GM18867 (cell line): ENCODE results near the gene IFT43.
A peak's percentile ranks its signal among the peaks of the same experiment; 100 is the strongest.

Experiments used
- ATAC-seq: cut with Tn5 transposase; IDR thresholded peaks from one replicate; pipeline ENCODE4 v1.9.1; 2021; ENCODE audit warnings: mild to moderate bottlenecking, moderate library complexity; ENCODE audit not compliant: unreplicated experiment

Gene IFT43

GRCh38 chr14:75985618-75986438 lies at the start of gene IFT43:
Gene IFT43, plus strand, starts transcription at chr14:75985763. Its CDS starts 24 bp downstream, at chr14:75985787.
- peak; percentile 73 for ATAC-seq

- ATAC-seq: no peak
Measured at GRCh38 chr14:75939200-75939599, 46.4 kb upstream of the IFT43 start.

- no peak for ATAC-seq
Measured at GRCh38 chr14:75941030-75941429, 44.5 kb upstream of the IFT43 start.

- no peak for ATAC-seq
Measured at GRCh38 chr14:75944607-75945241, 40.8 kb upstream of the IFT43 start.

GRCh38 chr14:75946785-75947184 lies 38.8 kb upstream of the IFT43 start:
- no peak for ATAC-seq

- no peak for ATAC-seq
Measured at GRCh38 chr14:75952489-75952888, 33.1 kb upstream of the IFT43 start.

GRCh38 chr14:75959031-75959430 lies 26.5 kb upstream of the IFT43 start:
- ATAC-seq: no peak

GRCh38 chr14:75960231-75960630 lies 25.3 kb upstream of the IFT43 start:
- ATAC-seq: no peak

- ATAC-seq: no peak
Measured at GRCh38 chr14:75961662-75962061, 23.9 kb upstream of the IFT43 start.

GRCh38 chr14:75967866-75968265 lies 17.7 kb upstream of the IFT43 start:
- ATAC-seq: no peak

GRCh38 chr14:75968456-75968855 lies 17.1 kb upstream of the IFT43 start:
- no peak for ATAC-seq

GRCh38 chr14:75969126-75969525 lies 16.4 kb upstream of the IFT43 start:
- ATAC-seq: no peak

- no peak for ATAC-seq
Measured at GRCh38 chr14:75969891-75970290, 15.7 kb upstream of the IFT43 start.

- ATAC-seq: no peak
Measured at GRCh38 chr14:75970989-75971388, 14.6 kb upstream of the IFT43 start.

GRCh38 chr14:75971509-75971908 lies 14.1 kb upstream of the IFT43 start:
- ATAC-seq: no peak

GRCh38 chr14:75972801-75973421 lies 12.7 kb upstream of the IFT43 start:
- no peak for ATAC-seq

GRCh38 chr14:75976826-75977581 lies 8.6 kb upstream of the IFT43 start:
- no peak for ATAC-seq

GRCh38 chr14:75977582-75977943 lies 8.0 kb upstream of the IFT43 start:
- ATAC-seq: no peak

- ATAC-seq: no peak
Measured at GRCh38 chr14:75978249-75978731, 7.3 kb upstream of the IFT43 start.

- no peak for ATAC-seq
Measured at GRCh38 chr14:75979071-75979571, 6.4 kb upstream of the IFT43 start.
